Thoracic aorta (tissue), 2 donors: ENCODE measurements around the gene DICER1. TPM values are rescaled to one million over a fixed set of nuclear protein-coding genes. Genes with fewer than 3 reads are reported as not detected.

Experiments used
- ATAC-seq: fragments of 150-250 bp; one replicate; pipeline ENCODE4 v1.8.0; 2017; ENCODE audit warnings: low read depth; ENCODE audit not compliant: insufficient number of reproducible peaks, low FRiP score
- DNase-seq: peaks from one replicate; pipeline ENCODE4 v3.0.0-alpha.2; 2020; ENCODE audit warnings: low spot score
- H3K27ac ChIP-seq, 2 donors: fragments of 200-600 bp; sonication (generic); 1 replicate in 1 of 2; 2 replicates in 1 of 2; pipeline ENCODE4 v1.5.1; 2016; ENCODE audit warnings: mild to moderate bottlenecking in 2 of 2, moderate library complexity in 2 of 2
- H3K27me3 ChIP-seq: fragments of 200-600 bp; sonication (generic); replicated peaks from 2 replicates; pipeline ENCODE4 v1.6.0; 2016; ENCODE audit warnings: mild to moderate bottlenecking; ENCODE audit not compliant: insufficient read depth
- H3K36me3 ChIP-seq: fragments of 200-600 bp; sonication (generic); one replicate; pipeline ENCODE4 v1.5.1; 2016
- H3K4me1 ChIP-seq, 2 donors: fragments of 200-600 bp; sonication (generic); 1 replicate in 1 of 2; 2 replicates in 1 of 2; pipeline versions ENCODE4 v1.5.1 to v1.6.0; 2016; ENCODE audit warnings: low read depth in 2 of 2, mild to moderate bottlenecking in 1 of 2; ENCODE audit not compliant: control insufficient read depth in 1 of 2
- H3K4me3 ChIP-seq: fragments of 200-600 bp; sonication (generic); 2 replicates; pipeline ENCODE4 v1.5.1; 2016; ENCODE audit warnings: mild to moderate bottlenecking
- H3K9me3 ChIP-seq: fragments of 200-600 bp; sonication (generic); 2 replicates; pipeline ENCODE4 v1.5.1; 2016
- CTCF ChIP-seq: fragments of 200-600 bp; sonication (generic); IDR thresholded peaks from one replicate; pipeline ENCODE4 v1.5.1; 2019; ENCODE audit warnings: antibody characterized with exemption
- total RNA-seq, 2 donors: library from RNA; depleted of rRNA; stranded (reverse); fragments of >200 nt; gene quantifications; one replicate each; pipeline versions ENCODE4 v1.1.0 to v1.2.3, GENCODE V29; 2016

The DICER1 gene
- total RNA-seq, 2 donors from 2014 or later, result 56.3 to 92.5 TPM

DNA sequence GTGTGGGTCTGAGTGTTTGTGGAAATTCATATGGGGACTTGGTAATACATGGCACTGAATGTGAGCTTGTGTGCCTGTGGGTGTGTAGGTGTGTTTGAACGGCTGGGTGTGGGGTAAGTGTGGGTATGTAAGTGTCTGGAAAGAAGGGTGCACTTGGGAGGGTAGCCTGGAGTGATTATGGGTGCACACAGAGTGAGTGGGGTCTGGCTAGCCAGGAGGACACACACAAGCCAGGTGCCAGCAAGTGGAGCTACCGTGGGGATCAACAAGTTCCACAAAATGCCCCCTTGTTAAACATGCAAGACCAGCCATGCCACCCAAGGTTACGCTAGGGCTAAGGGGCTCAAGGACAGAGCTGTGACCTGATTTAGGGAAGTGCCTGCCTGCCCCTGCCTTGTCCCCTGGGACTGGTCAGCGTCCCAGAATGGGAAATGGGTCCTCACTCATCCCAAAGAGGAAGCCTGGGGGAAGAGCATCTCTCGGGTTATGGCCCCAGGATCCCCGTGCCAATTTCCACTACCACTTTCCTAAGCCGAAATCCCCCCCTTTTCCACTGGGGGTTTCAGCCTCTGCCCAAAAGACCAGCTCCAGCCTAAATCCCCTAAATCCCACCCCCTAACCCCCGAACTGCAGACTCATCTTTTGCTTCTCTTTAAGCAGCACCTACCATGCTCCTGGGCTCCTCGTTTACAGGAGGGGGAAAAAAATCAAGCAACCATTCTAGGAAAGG lies 118.6 kb downstream of the DICER1 start:
- TF ChIP-seq CTCF, result no peak
- no peak overlapping the region for H3K4me3 ChIP-seq
- H3K27ac ChIP-seq, result no peak overlapping the region
- H3K27me3 ChIP-seq, result no peaks in the 10 kb centered on the region
- peaks cover 11 to 13% of the 10 kb centered on the region in 2 donors for H3K4me1 ChIP-seq
- H3K9me3 ChIP-seq, result no peaks in the 10 kb centered on the region
- DNase-seq (no peak), ATAC-seq (no peak)
- H3K36me3 ChIP-seq, result no peaks in the 10 kb centered on the region

GRCh38 chr14:95037273-95037672 lies 120.1 kb downstream of the DICER1 start:
- no peak overlapping the region for H3K27ac ChIP-seq
- no peaks in the 10 kb centered on the region for H3K27me3 ChIP-seq
- ATAC-seq, result no peak
- TF ChIP-seq CTCF, result no peak
- no peak overlapping the region for H3K4me3 ChIP-seq
- H3K36me3 ChIP-seq, result no peaks in the 10 kb centered on the region
- H3K4me1 ChIP-seq, result peaks cover 11 to 13% of the 10 kb centered on the region in 2 donors
- no peak for DNase-seq
- H3K9me3 ChIP-seq, result no peaks in the 10 kb centered on the region

Other genes with a start within 250 kb of the DICER1 start
- 10 to 100 TPM in 1 of 2 donors, 1 to 10 TPM in 1; 7.3 to 10.4 TPM for gene CLMN, start 162.4 kb upstream of the DICER1 start, total RNA-seq